Smooth muscle cell (in vitro differentiated cells): Measurements from ENCODE around the gene PPP4R3B. TPM values are rescaled to one million over a fixed set of nuclear protein-coding genes. Genes with fewer than 3 reads are reported as not detected.
"Not testable (repeated sequence)": the region's sequence is repeated elsewhere in the genome, so short reads cannot be mapped to it uniquely, and the experiment has no call there.

Experiments used
- DNase-seq: peaks from one replicate; lab custom pipeline; 2025; ENCODE audit not compliant: unreplicated experiment; lab: John Stamatoyannopoulos, UW
- H2AFZ ChIP-seq: fragments of 200-600 bp; sonication (generic); 2 replicates; pipeline ENCODE4 v1.6.0; 2016; ENCODE audit warnings: antibody characterized with exemption, low read depth, mild to moderate bottlenecking
- H3F3A ChIP-seq: fragments of 200-600 bp; sonication (generic); 2 replicates; pipeline ENCODE4 v1.6.0; 2017; ENCODE audit warnings: antibody characterized with exemption, low read depth
- H3K27ac ChIP-seq: fragments of 200-600 bp; sonication (generic); 2 replicates; pipeline ENCODE4 v1.5.1; 2016; ENCODE audit warnings: low read depth, mild to moderate bottlenecking
- H3K27me3 ChIP-seq: fragments of 200-600 bp; sonication (generic); 2 replicates; pipeline ENCODE4 v1.6.1; 2016; ENCODE audit warnings: low read depth, mild to moderate bottlenecking
- H3K36me3 ChIP-seq: fragments of 200-600 bp; sonication (generic); 2 replicates; pipeline ENCODE4 v1.5.1; 2016; ENCODE audit warnings: low read depth
- H3K4me1 ChIP-seq: fragments of 200-600 bp; sonication (generic); 2 replicates; pipeline ENCODE4 v1.5.1; 2016; ENCODE audit warnings: low read depth
- H3K4me2 ChIP-seq: fragments of 200-600 bp; sonication (generic); 2 replicates; pipeline ENCODE4 v1.6.0; 2016; ENCODE audit warnings: mild to moderate bottlenecking
- H3K4me3 ChIP-seq: fragments of 200-600 bp; sonication (generic); 2 replicates; pipeline ENCODE4 v1.5.1; 2016; ENCODE audit warnings: mild to moderate bottlenecking
- H3K79me2 ChIP-seq: fragments of 200-600 bp; sonication (generic); 2 replicates; pipeline ENCODE4 v1.6.0; 2016; ENCODE audit warnings: low read depth, mild to moderate bottlenecking
- H3K9ac ChIP-seq: fragments of 200-600 bp; sonication (generic); 2 replicates; pipeline ENCODE4 v1.6.0; 2016; ENCODE audit warnings: low read depth
- H3K9me3 ChIP-seq: fragments of 200-600 bp; sonication (generic); replicated peaks from 2 replicates; pipeline ENCODE4 v1.5.1; 2016; ENCODE audit warnings: low read depth
- H4K20me1 ChIP-seq: fragments of 200-600 bp; sonication (generic); 2 replicates; pipeline ENCODE4 v1.6.0; 2016; ENCODE audit warnings: low read depth
- CTCF ChIP-seq: fragments of 200-600 bp; sonication (generic); IDR thresholded peaks from 2 replicates; pipeline ENCODE4 v1.5.1; 2017; ENCODE audit warnings: borderline replicate concordance, mild to moderate bottlenecking, antibody characterized with exemption; ENCODE audit not compliant: insufficient read depth, poor library complexity, severe bottlenecking
- WGBS: methylation state at CpG from one replicate; pipeline ENCODE4 v1.1.7; 2016; ENCODE audit warnings: low lambda C conversion rate; 5-methylcytosine and 5-hydroxymethylcytosine counted together
- polyA plus RNA-seq: library from polyadenylated mRNA; unstranded; fragments of >200 nt; fragmentation: Nextera tagmentation; extraction: Ambion mirVana; gene quantifications from 2 replicates; pipeline ENCODE4 v1.2.1, GENCODE V29; 2016
- total RNA-seq: library from RNA; depleted of rRNA; stranded (reverse); fragments of >200 nt; gene quantifications from 2 replicates; pipeline ENCODE4 v1.2.3, GENCODE V29; 2014

Gene PPP4R3B
- total and polyA plus RNA-seq, 2 experiments from 2014 or later = 22.8 to 57.1 TPM

GRCh38 chr2:55550368-55551102, 66.9 kb downstream of the PPP4R3B start:
- Histone ChIP-seq H3K79me2 (no peaks in the 10 kb centered on the region), H3K4me1 (no peaks in the 10 kb centered on the region), H3K27me3 (no peaks in the 10 kb centered on the region), H3F3A (no peaks in the 10 kb centered on the region), H3K9me3 (no peaks in the 10 kb centered on the region), H2AFZ (no peak overlapping the region), H3K27ac (peak overlapping the region; percentile 23), H3K36me3 (no peaks in the 10 kb centered on the region), H3K4me2 (no peak overlapping the region), H3K4me3 (no peak overlapping the region), H3K9ac (no peak overlapping the region), H4K20me1 (peaks cover 30% of the 10 kb centered on the region)
- DNase-seq = no peak
- no peak for TF ChIP-seq CTCF
- WGBS = 84% methylated on average over 4 of the region's 4 CpGs

DNA sequence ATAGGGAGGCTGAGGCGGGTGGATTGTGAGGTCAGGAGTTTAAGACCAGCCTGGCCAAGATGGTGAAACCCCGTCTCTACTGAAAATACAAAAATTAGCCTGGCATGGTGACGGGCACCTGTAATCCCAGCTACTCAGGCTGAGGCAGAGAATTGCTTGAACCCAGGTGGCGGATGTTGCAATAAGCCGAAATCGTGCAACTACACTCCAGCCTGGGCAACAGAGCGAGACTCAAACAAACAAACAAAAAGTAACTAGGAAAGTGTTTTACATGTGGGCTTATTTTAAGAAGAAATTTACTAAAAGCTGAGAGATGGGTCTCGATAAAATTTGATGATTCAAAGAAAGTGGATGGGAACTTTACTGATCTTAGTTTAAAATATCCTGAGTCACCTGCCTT, 69.7 kb downstream of the PPP4R3B start:
- H4K20me1 ChIP-seq = peaks cover 22% of the 10 kb centered on the region
- not testable (repeated sequence) for H3K36me3 ChIP-seq, H3K4me3 ChIP-seq, H2AFZ ChIP-seq, H3K9ac ChIP-seq, H3F3A ChIP-seq, H3K79me2 ChIP-seq, DNase-seq, H3K4me1 ChIP-seq, H3K9me3 ChIP-seq, H3K4me2 ChIP-seq, H3K27me3 ChIP-seq, H3K27ac ChIP-seq
- 99% methylated on average over 8 of the region's 8 CpGs for WGBS

- peaks cover 15% of the 10 kb centered on the region for H4K20me1 ChIP-seq
- no peaks in the 10 kb centered on the region for H3K4me1 ChIP-seq
- no peak overlapping the region for H3K4me2 ChIP-seq
- no peaks in the 10 kb centered on the region for H3K9me3 ChIP-seq
- H3F3A ChIP-seq = no peaks in the 10 kb centered on the region
- no peaks in the 10 kb centered on the region for H3K79me2 ChIP-seq
- no peak for TF ChIP-seq CTCF
- no peak overlapping the region for H3K9ac ChIP-seq
- no peaks in the 10 kb centered on the region for H3K27me3 ChIP-seq
- peaks cover 3% of the 10 kb centered on the region for H3K36me3 ChIP-seq
- H3K27ac ChIP-seq = no peak overlapping the region
- H2AFZ ChIP-seq = no peak overlapping the region
- DNase-seq = no peak
- 70% methylated on average over 1 of the region's 1 CpG for WGBS
- H3K4me3 ChIP-seq = no peak overlapping the region
These were observed 70.4 kb downstream of the PPP4R3B start for GRCh38 chr2:55547001-55547400.

- Histone ChIP-seq H3K9me3 (no peaks in the 10 kb centered on the region), H3F3A (no peaks in the 10 kb centered on the region), H3K27ac (no peak overlapping the region), H3K4me3 (no peak overlapping the region), H3K36me3 (no peaks in the 10 kb centered on the region), H4K20me1 (no peaks in the 10 kb centered on the region), H3K4me1 (no peaks in the 10 kb centered on the region), H3K27me3 (no peaks in the 10 kb centered on the region), H3K9ac (no peak overlapping the region), H2AFZ (no peak overlapping the region), H3K4me2 (no peak overlapping the region), H3K79me2 (no peaks in the 10 kb centered on the region)
- 94% methylated on average over 6 of the region's 6 CpGs for WGBS
- DNase-seq = no peak
- no peak for TF ChIP-seq CTCF
These were observed 86.8 kb downstream of the PPP4R3B start for GRCh38 chr2:55530539-55531081.
